Activated naive CD8-positive, alpha-beta T cell treated with anti-CD3 and anti-CD28 coated beads, Interleukin-2, amount 50 U/mL, for 16 hours (primary cell): ENCODE results near the gene METTL3.

Source experiments
- DNase-seq: peaks from one replicate; pipeline ENCODE4 v3.0.0-alpha.2; 2020; ENCODE audit warnings: low read depth, low spot score

Gene METTL3

DNA sequence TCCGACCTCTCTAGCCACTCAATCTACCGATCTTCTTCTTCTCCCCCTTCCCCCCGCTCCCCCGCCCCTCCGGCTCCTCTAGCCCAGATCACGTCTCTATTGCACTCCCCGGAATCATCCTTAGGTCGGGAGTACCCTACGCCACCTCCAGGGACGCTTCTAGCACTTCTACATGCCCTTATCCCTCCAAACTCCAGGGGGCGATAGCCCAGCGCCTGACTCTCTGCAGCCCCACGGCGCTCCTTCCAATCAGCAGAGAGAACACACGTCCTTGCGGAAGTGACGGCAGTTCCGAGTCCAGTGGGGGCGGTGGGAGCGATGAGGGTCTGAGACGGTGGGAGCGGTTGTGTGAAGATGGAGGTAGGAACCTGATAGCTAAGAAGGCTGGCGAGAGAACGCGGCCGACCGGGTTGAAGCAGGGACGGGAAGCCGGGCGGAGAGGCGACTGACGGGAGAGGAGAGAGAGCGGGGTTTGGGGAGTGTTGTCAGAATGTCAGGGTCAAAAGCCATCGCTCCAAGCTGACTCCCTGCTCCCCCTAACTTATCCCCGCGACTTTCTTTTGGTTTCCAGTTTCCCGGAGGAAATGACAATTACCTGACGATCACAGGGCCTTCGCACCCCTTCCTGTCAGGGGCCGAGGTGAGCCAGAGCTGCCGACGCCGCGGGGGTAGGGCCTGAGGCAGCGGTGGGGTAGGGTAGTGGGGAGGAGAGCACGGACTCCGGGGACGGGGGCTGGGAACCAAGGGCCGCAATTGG, 34.0 kb downstream of the METTL3 start, which contains the start of the genes RAB2B and TOX4:
Gene RAB2B (minus strand): TSS at position 35 of the 757 bp plus-strand sequence. CDS start 87 bp downstream, outside the sequence.
Gene TOX4 (plus strand): TSS at position 271 of the 757 bp plus-strand sequence. CDS start 84 bp downstream, at position 355.
- peak; percentile 90 for DNase-seq

DNA sequence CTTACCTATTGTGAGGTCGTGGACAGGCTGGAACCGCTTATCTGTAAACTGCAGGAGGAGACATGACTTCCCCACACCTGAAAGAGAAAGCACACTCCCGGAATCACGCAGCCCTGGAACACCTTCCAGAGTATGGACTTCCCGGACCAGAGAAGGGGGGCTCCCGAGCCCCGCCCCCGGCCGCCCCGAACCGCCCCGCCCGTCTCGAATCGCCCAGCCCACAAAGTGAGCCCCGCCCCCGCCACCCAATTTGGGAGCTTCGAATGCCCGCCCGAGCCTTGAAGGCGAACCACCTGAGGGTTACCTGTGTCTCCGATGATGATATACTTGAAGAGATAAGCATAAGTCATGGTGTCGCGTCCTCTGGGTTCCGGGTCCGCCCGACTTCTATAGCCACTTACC, 34.6 kb downstream of the METTL3 start:
- no peak for DNase-seq

DNA sequence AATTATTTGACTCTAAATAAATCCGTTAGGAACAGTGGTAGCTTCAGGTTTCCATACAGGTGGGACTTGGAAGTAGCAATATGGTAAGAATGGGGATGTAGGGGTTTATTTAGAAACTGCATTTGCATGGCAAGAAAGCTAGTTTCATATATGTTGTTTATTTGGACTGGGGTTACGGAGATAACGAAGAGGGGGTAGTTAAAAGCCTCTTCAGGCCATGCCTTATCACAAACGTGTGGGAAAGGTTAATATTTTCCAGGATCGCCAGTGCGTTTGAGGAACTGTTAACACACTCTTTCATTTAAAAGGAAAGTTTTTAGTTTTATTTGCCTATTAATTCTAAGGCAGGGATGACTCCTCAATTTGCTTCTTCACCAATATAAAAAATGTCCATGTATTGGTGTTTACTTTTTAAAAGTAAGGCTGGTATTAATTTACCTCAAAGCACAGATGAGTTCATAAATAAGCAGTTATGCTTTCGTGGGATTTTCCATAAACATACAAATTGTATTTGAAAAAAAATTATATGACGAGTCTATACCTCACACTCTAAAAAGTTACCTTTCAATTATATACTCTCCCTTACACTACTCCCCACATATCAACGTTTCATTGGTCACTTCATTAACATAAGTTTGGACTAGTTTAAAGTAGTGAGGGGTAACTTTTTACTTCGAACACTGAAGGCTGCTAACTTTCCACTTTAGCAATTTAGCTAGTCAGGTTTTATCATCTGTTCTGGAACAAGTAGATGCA, 35.2 kb downstream of the METTL3 start:
- DNase-seq: no peak

DNA sequence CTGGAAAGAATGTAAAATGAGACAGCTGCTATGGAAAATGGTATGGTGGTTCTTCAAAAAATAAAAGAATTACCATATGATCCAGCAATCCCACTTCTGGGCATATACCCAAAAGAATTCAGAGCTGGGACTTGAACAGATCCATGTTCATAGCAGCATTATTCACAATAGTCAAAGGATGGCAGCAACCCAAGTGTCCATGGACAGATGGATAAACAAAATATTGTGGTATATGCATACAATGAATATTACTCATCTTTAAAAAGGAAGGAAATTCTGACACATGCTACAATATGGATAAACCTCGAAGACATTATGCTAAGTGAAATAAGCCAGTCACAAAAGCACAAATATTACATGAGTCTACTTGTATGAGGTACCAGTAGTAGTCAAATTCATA, 43.5 kb downstream of the METTL3 start:
- no peak for DNase-seq

DNA sequence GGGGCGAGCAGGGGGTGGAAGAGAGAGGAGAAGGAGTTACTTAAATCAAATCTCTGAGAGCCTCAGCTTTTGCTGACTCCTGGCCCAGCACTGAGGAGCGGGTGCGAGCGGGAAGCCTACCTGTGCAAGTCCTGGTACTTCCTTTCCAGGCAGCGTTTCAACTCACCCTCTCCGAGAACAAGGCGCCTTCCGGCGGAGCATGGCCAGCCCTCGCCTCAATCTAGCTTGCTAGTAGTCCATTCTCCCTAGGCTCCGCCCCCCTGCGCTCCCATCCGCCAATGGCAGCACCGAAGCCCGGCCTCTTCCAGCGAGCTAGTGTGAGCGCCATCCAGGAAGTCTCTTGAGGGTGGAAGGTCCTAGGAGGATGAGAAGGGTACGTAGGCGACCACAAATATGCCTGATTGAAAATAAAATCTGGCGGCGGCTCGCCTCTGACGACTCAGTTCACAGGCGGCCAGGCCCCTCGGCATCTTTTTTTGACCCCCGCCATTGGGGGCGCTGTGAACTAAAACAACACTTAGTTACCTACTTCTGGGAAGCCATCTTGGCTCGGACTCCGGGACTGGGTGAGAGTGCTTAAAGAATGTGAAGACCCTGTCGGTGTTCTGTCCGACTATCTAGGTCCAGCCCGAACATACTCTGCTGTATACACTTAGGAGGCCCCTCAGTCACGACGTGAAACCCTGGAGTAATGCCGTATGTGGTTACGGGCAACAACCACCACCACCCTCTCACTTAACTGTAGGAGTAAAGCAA, 55.0 kb downstream of the METTL3 start, which contains the start of gene CHD8:
Gene CHD8 (minus strand): TSS at position 212 of the 756 bp plus-strand sequence. CDS start 24,480 bp downstream, outside the sequence.
- DNase-seq: peak; percentile 98

DNA sequence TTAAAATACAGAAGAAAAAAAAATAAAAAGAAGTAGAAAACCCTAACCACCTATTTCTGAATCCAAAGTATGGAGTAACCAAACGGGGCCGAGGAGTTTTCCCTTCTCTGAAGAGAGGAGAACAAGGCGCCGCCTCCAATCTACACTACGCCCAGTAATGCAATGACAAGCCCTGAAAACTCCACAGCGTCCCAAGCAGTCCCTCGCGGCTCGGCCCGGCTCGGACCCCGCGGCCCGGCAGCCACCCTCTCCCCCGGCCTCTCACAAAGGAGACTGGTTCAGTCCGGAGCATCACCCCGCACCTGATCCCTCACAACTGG, 55.6 kb downstream of the METTL3 start:
- DNase-seq: no peak

DNA sequence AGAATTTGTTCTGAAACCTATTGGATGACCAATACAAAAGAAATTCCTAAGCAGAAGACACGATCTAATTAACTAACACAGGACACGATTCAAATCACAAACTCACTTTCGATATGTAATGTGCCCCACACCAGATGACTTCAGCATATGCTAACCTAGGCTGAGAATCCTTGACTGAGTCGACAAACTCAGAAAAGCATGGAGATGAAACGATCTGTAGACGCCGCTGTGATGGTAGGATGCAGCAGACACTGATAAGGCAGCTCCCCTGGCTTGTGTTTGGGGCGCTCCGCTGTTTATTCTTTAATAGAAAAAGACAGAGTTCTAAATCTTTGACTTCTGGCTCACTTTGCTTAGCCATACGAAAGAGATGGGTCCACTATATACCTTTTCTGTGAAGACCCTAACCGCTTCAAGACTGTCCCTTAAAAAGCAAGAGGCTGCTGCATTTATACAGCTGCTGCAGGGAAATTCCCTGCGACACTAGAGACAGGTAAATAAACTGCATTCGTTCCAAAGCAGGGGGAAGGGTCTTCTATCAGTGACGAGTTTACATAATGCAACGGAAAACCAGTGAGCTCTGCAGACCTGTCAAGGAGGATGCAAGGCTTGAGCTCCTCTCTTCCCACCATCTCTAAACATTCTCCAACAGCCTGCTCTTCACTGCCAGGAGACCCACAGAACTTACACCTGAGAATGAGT, 56.1 kb downstream of the METTL3 start:
- no peak for DNase-seq

DNA sequence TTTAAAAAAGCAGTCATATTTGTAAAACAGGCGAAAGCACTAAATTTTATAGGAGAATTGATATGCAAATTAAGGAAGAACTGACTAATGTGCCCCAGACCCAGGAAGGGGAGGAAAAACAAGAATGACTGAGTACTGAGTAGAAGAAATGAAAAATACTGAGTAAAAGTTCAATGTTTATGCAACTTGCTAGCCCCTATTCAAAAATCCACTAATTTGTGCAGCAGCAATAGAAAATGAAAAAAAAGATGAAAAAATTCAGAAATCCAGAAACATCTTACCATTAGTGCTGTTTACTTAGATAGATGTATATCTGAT, 61.3 kb downstream of the METTL3 start:
- DNase-seq: no peak
